8988T (cell line): ENCODE results near the gene SMARCA2.

Experiments used
- DNase-seq: peaks from one replicate; pipeline ENCODE4 v3.0.0; 2011

The SMARCA2 gene

DNA sequence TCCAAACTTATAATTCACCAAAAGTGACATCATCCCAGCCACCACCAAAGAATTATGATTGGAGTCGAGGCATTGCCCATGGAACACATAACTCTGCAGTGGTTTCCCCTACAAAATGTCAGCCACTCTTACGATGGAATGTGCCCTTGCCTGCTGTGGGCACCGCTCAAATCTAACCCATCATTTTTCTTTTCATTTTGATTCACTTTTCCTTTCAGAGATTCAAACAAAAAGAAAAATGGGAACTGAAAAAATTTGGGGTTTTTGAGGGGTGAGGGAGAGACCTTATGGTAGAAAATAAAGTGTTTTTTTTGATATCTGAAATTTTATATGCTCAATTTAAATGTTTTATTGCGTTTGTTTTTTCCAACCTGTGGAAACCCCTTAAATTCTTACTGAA, 28.1 kb downstream of the SMARCA2 start:
- DNase-seq: no peak

DNA sequence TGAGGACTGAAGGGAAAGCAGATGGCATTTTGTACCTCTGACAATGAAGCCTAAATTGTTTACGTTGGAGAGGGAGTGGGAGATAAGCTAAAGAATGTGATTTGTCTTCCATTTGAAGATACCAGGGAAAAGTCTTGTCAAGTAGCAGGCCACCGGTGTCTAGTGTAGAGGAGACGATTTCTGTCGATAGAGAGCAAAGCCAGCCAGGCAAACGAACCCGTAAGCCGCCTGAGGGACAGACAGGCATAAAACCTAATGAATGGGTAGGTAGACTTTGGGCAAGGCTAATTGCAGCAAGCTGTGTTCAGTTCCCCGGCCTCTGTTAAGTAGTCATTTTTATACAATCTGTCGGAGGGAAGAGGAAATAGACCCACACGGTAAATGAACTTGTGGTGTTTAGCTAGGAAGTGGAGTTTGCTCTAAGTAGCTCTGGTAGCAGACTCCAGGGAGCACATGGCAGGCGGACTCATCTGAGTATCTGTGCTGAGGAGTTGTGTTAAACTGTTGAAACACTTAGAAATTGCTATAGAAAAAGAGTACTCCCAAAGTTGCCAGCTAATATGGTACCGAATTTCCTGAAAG, 28.8 kb downstream of the SMARCA2 start:
- no peak for DNase-seq

- no peak for DNase-seq
Observed at GRCh38 chr9:2047144-2047671, 32.1 kb downstream of the SMARCA2 start.

DNA sequence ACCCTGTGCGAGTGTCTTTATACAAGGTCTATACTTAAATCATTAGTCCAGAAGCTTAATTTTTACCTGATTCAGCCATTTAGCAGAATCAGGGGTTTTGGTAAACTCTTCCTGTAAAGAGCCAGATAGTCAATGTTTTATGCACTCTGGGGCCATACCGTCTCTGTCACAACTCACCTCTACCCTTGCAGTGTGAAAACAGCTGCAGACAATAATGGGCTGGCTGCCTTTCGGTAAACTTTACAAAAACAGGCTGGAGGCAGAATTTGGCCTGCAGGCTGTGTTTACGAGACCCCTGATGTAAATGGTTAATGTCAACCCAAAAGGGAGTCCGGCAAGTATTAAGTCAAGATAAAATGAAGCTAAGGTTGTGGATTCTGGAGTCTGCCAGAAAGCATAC, 32.8 kb downstream of the SMARCA2 start:
- DNase-seq: no peak

- DNase-seq: no peak
Observed at GRCh38 chr9:2050236-2050635, 35.1 kb downstream of the SMARCA2 start.

DNA sequence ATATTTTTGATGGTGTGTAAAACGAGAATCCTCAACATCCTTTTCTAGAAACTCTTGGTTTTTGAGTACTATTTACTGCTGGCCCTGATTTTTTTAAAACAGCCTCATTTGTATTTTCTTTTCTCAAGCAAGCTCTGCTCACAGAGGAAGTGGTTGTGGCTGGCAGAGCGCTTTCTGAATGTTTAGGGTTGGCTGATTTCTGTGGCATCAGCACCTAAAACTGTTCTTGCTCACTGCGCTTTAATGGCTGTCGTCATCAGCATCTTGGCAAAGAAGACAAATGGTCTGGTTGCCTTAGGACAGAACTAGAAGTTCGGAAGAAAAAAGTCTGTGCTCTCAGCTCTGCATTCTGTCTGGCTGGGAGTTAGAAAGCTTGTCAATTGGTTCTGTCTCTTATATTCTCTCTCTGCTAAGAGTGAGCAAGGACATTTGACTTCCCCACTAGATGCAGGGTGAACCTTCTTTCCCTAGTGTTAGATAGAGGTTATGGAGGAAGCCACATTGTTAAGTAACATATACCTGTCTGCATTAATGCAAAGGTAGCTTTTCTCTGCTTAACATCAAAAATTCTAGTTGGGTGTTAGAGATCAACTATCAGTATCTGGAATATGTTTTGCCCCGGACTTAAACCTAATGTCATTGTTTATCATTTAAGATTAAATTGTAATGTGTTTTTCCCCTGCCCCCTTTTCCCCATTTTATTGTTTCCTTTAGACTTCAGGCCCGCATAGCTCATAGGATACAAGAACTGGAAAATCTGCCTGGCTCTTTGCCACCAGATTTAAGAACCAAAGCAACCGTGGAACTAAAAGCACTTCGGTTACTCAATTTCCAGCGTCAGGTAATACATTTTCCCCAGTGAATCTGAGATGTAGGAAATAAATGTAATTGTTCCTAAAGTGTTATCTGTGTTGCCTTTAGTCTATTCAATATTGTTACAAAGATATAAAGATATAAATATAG, 39.0 kb downstream of the SMARCA2 start:
- DNase-seq: no peak

DNA sequence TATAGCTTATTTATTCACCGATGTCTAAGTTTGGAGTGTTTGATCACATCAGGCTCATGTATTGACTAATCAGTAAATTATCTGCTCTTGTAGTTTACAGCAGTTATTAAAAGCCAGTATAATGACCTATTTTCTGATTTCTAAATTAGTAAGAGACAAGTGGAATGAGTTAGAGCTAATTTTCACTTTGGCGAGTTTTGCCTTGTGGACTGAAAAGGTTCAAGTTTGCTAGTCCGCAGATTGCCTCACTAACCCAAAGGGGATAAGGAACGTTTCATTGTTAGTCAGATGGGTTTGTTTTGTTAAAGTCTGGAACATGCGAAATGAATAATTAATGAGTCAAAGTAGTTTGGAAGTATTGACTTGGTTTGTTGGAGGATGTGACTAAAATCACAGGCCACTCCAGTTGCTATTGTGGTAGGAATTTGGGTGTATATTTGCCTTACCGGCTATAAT, 40.1 kb downstream of the SMARCA2 start:
- no peak for DNase-seq

- no peak for DNase-seq
Observed at GRCh38 chr9:2059274-2059929, 44.3 kb downstream of the SMARCA2 start.

DNA sequence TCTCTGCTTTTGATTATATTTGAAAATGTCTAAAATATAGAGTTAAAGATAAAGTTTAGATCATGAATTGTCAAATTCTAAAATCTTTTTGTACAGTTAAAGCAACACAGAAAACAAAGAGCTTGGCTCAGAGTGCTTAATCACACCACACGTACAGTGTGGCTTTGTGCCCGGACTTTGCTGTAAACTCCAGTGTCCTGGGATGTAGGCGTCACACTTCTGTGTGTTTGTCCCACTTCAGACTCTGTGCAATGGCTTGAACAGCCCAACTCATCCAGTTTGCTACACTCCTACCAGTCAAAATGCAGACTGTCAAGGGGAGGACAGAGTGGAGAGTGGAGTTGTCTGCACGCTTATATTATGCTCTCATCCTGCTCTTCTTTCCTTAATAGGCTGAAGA, 45.3 kb downstream of the SMARCA2 start:
- no peak for DNase-seq

DNA sequence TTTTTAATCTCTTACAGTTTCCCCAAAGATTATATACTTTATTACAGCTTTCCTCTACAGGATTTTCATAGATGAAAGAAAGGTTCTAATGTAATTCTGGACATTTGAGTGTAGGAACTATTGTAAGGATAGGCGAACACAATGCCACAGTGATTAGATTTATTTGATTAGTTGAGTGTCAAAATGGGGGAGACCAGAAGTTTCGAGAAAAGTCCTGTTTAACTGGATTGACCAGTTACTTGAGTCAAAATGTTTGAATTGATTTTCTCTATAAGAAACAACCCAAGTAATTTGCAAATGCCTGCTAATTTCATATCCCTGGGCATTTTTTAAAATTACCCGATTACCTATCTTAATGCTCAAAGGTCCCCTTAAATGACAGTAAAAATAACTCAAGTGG, 50.6 kb downstream of the SMARCA2 start:
- DNase-seq: no peak

GRCh38 chr9:2066312-2067273, 51.4 kb downstream of the SMARCA2 start:
- DNase-seq: no peak

GRCh38 chr9:2072752-2073405, 57.7 kb downstream of the SMARCA2 start:
- no peak for DNase-seq

DNA sequence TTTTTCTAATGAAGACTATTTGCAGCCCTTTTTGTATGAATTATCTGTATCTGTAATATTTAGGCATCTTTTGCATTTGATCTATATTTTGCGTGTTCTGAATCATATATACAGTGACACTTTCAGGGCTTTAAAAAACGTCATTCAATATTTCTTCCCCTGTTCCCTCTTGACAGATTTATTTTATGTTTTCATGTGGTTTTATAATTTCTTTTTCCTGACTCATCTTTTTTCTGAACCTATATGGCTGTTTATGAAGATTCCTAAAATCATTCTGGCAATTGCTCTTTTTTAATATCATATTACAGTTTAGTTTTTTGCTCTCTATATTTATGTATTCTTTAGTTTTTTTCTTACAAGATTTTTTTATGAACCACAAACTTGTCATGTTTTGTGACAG, 67.6 kb downstream of the SMARCA2 start:
- no peak for DNase-seq

- DNase-seq: no peak
Observed at GRCh38 chr9:2083479-2083878, 68.3 kb downstream of the SMARCA2 start.

DNA sequence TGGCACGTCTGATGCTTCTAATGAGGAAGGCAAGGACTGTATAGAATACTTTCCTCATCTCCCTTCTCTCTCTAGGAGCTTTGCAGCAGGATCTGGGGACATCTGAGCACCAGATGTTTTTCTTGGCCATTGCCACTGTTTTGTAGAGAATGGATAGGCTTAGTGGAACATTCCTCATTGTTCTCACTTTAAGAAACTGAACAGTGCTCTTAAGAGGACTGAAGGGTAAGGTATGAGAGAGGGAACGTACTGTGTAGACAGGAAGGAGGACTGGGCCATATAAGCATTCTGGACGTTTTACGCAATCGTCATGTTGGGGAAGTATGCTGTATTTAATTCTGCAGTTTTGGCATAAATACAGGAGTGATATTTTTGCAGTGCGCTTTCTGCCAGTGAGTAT, 70.6 kb downstream of the SMARCA2 start:
- no peak for DNase-seq

- no peak for DNase-seq
Observed at GRCh38 chr9:2086116-2086515, 71.0 kb downstream of the SMARCA2 start.

- DNase-seq: no peak
Observed at GRCh38 chr9:2086971-2087370, 71.8 kb downstream of the SMARCA2 start.

GRCh38 chr9:2087500-2088313, 72.6 kb downstream of the SMARCA2 start:
- no peak for DNase-seq

- DNase-seq: no peak
Observed at GRCh38 chr9:2093920-2094597, 78.9 kb downstream of the SMARCA2 start.

DNA sequence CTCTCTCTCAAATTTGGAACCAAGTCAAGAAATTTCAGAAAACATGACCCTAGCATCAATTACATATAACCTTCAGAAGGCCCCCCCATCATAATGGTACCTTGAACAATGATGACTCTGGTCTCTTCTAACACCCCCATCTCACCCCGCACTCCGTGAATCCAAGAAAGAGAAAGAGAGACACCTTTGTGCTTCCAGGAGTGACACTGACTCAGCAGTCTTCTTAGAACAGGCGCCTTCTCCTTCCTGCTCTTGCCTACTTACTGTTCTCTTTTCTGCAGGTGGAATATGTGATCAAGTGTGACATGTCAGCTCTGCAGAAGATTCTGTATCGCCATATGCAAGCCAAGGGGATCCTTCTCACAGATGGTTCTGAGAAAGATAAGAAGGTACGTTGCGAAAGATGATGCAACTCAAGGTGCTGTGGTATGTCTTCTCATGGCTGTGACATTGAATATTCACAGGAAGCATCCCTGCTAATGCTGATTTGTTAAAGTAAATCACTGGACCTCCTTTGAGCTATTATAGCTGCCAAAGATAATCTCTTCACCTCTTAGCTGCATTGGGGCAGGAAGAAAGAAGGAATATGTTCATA, 81.3 kb downstream of the SMARCA2 start:
- no peak for DNase-seq
